ENCODE results near the gene DENND1A.

DNA sequence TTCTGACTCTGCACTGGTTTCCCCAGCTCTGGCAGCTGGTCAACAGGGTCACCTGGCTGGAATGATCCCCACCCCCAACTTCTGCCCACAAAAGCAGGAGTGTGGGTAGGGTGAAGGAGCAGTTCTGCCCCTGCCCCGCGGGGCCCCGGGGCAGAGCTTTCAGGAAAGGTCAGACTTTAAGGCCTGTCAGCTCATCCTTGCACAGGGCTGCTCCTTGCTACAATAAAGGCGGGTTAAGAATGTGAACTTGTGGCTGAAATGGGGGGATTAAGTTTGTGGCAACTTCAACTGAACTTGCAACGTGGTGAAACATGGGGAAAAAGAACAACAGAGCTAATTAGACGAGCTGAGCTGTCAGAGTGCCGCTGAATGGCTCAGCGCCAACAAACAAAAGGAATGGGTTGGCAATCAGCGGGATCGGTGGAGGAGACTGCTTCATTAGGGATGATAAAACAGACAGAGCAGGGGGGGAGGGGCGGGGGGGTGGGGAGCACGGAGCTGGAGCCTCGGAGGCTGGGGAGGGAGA lies 523.2 kb downstream of the DENND1A start:
- no peak for TF ChIP-seq JUND (IDR thresholded peaks at IDR 0.05)
- TF ChIP-seq, protein P1, sequence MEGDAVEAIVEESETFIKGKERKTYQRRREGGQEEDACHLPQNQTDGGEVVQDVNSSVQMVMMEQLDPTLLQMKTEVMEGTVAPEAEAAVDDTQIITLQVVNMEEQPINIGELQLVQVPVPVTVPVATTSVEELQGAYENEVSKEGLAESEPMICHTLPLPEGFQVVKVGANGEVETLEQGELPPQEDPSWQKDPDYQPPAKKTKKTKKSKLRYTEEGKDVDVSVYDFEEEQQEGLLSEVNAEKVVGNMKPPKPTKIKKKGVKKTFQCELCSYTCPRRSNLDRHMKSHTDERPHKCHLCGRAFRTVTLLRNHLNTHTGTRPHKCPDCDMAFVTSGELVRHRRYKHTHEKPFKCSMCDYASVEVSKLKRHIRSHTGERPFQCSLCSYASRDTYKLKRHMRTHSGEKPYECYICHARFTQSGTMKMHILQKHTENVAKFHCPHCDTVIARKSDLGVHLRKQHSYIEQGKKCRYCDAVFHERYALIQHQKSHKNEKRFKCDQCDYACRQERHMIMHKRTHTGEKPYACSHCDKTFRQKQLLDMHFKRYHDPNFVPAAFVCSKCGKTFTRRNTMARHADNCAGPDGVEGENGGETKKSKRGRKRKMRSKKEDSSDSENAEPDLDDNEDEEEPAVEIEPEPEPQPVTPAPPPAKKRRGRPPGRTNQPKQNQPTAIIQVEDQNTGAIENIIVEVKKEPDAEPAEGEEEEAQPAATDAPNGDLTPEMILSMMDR (IDR thresholded peaks at IDR 0.05; ENCODE audit: low read depth, low read length, missing input control), result no peak
- TF ChIP-seq TAF1 (conservative IDR thresholded peaks at IDR 0.05), result no peak
- TF ChIP-seq, protein P2, sequence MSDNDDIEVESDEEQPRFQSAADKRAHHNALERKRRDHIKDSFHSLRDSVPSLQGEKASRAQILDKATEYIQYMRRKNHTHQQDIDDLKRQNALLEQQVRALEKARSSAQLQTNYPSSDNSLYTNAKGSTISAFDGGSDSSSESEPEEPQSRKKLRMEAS (IDR thresholded peaks at IDR 0.05), result no peak
- no peak for TF ChIP-seq GABPA (IDR thresholded peaks at IDR 0.05 in 1 of 2, conservative IDR thresholded peaks at IDR 0.05 in 1 of 2)
